IPS DF 4.7 (cell line): ENCODE data around the gene ELP2.

ENCODE experiments used
- DNase-seq: peaks from one replicate; pipeline ENCODE4 v3.0.0-alpha.2; 2013; ENCODE audit warnings: low spot score; ENCODE audit errors: extremely low read depth

The ELP2 gene

GRCh38 chr18:36215577-36215976, 85.9 kb downstream of the ELP2 start:
- no peak for DNase-seq

DNA sequence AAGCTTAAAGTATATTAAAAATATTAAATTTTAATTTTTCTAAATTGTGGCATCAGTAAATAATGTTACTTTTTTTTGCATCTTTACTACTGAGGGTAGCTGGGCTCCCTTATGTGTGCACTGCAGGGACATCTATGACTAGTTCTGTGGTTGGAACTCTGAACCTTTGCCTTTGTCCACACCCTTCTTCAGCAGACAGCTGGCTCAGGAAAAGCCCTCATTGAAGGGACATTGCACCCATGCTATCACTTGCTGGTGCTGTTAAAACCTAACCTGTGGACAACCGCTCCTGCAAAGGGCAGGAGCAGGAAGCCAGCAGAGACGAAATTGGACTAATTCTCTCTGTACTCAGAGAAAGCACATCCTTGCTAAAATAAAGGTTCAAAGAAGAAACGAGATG, 87.6 kb downstream of the ELP2 start:
- DNase-seq, result no peak

GRCh38 chr18:36229188-36229587, 99.5 kb downstream of the ELP2 start:
- DNase-seq, result no peak
